BLaER1 treated with 17β-estradiol and CSF1 and Interleukin-3, amounts not matched to agents 10 nM and 100 nM (cell line): ENCODE data around the gene GAREM1.

ENCODE experiments used
- H3K27ac ChIP-seq, 11 experiments: shearing (Covaris generic); formaldehyde crosslinking; 2 replicates each; pipeline ENCODE4 v1.8.1; 2022
- H3K27me3 ChIP-seq, 11 experiments: shearing (Covaris generic); formaldehyde crosslinking; 2 replicates each; pipeline ENCODE4 v1.8.1; 2022
- H3K36me3 ChIP-seq, 11 experiments: shearing (Covaris generic); formaldehyde crosslinking; 2 replicates each; pipeline ENCODE4 v1.8.1; 2022
- H3K4me1 ChIP-seq, 10 experiments: shearing (Covaris generic); formaldehyde crosslinking; 2 replicates each; pipeline ENCODE4 v1.8.1; 2022
- H3K4me2 ChIP-seq, 11 experiments: shearing (Covaris generic); formaldehyde crosslinking; 2 replicates each; pipeline ENCODE4 v1.8.1; 2022
- H3K4me3 ChIP-seq, 10 experiments: shearing (Covaris generic); formaldehyde crosslinking; 2 replicates each; pipeline ENCODE4 v1.8.1; 2022
- H3K9ac ChIP-seq, 11 experiments: shearing (Covaris generic); formaldehyde crosslinking; 2 replicates each; pipeline ENCODE4 v1.8.1; 2022
- H3K9me3 ChIP-seq, 11 experiments: shearing (Covaris generic); formaldehyde crosslinking; replicated peaks in 1 of 11; 2 replicates each; pipeline ENCODE4 v1.8.1; 2022
- H4K20me1 ChIP-seq, 11 experiments: shearing (Covaris generic); formaldehyde crosslinking; 2 replicates each; pipeline ENCODE4 v1.8.1; 2022
- Cebpa-rat ChIP-seq, 11 experiments: shearing (Covaris generic); IDR thresholded peaks; 2 replicates each; pipeline ENCODE4 v1.8.1; 2022

The GAREM1 gene

DNA sequence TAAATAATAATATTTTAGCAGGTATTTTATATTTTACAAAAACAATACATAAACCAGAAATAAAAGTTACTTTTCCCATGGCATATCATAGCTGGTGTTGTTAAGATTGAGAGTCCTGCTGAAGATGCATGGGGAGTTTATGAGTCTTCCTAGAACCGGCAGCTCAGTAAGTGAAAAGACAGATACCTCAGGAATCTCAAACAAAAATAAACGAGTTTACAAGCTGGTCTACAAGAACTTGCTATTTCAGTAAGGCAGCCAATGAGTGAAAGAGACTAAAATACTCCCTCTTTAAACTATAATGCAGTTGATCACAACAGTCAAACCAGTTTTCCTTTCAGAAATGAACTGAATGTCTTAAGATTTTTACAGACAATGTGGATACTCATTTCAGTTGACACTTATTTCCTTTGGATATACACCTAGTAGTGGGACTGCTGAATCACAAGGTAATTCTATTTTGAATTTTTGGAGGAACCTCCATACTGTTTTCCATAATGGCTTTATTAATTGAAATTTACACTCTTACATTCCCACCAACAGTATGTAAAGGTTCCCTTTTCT lies 8.9 kb downstream of the GAREM1 start:
- Histone ChIP-seq H3K4me2 (no peak overlapping the region), H3K36me3 (no peaks in the 10 kb centered on the region), H4K20me1 (no peaks in the 10 kb centered on the region), H3K9ac (no peak overlapping the region), H3K27me3 (no peaks in the 10 kb centered on the region), H3K9me3 (no peaks in the 10 kb centered on the region), H3K4me3 (no peak overlapping the region), H3K4me1 (peaks cover 0 to 4% (median 0%) of the 10 kb centered on the region in 10 experiments; a peak in 1 of 20 replicates), H3K27ac (no peak overlapping the region)
- no peak for TF ChIP-seq Cebpa-rat (IDR thresholded peaks at IDR 0.05)

DNA sequence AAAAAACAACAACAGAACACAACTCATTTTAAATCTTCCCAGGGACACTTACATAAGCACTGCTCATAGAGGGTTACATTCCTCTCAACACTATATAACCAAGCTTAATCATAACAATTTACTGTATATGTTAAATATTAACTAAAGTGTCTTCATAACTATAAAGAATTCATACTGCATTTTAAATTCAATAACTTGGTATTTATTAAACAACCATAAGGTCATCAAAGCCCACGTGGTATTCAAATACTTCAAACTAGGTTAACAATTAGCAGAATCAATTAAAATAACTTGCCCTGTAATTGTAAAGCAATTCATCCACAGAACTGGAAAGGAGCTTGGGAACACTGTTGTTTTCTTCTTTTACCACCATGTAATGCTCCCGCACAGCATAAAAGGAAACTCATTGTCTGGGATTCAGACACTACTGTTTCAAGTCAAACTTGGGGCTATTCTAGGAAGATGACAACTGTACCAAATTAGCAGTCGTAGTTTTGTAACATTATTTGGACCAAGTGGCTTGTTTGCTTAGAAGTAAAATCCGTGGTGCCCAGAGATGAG lies 10.4 kb downstream of the GAREM1 start:
- H3K4me1 ChIP-seq, result peaks cover 0 to 4% (median 0%) of the 10 kb centered on the region in 10 experiments; a peak in 1 of 20 replicates
- TF ChIP-seq Cebpa-rat (IDR thresholded peaks at IDR 0.05), result no peak
- H4K20me1 ChIP-seq, result no peaks in the 10 kb centered on the region
- no peak overlapping the region for H3K4me2 ChIP-seq
- H3K27ac ChIP-seq, result no peak overlapping the region
- H3K36me3 ChIP-seq, result no peaks in the 10 kb centered on the region
- no peak overlapping the region for H3K4me3 ChIP-seq
- no peaks in the 10 kb centered on the region for H3K27me3 ChIP-seq
- no peak overlapping the region for H3K9ac ChIP-seq
- no peaks in the 10 kb centered on the region for H3K9me3 ChIP-seq

DNA sequence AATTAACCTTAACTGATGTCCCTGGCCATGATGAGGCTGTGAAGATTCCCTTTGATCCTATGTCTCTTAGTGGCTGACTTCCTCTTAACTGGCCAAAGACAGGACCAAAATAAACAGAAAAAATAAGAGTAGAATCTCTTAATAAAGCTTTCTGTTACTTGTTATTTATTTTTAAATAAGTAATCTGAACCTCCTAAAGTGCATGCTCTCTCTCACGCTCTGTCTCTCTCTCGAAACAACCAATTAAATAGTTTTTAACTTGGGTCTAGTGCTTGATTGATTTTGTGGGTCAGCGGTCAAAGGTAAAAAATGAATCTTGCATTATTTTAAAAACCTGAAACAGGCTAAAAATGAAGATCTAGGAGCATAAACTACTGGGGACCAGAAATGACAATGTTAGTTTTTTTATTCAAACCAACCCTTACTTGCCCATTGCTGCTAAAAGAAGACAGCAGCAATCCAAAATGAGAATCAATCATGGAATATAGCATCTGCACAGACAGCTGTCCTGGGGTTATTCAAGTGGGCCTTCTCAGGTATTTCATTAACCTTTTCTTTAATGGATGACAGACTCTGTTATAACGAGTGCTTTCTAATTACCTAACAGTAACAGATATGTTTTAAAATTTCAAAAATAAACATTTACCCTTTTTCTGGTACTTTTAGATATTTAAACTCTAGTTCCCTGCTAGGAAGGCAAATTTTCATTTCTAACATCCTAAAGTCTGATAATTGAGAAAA lies 11.2 kb downstream of the GAREM1 start:
- H4K20me1 ChIP-seq, result no peaks in the 10 kb centered on the region
- no peak for TF ChIP-seq Cebpa-rat (IDR thresholded peaks at IDR 0.05)
- no peak overlapping the region for H3K4me3 ChIP-seq
- no peaks in the 10 kb centered on the region for H3K36me3 ChIP-seq
- H3K4me2 ChIP-seq, result no peak overlapping the region
- no peak overlapping the region for H3K27ac ChIP-seq
- peaks cover 0 to 4% (median 0%) of the 10 kb centered on the region in 10 experiments; a peak in 1 of 20 replicates for H3K4me1 ChIP-seq
- no peaks in the 10 kb centered on the region for H3K9me3 ChIP-seq
- H3K9ac ChIP-seq, result no peak overlapping the region
- no peaks in the 10 kb centered on the region for H3K27me3 ChIP-seq

DNA sequence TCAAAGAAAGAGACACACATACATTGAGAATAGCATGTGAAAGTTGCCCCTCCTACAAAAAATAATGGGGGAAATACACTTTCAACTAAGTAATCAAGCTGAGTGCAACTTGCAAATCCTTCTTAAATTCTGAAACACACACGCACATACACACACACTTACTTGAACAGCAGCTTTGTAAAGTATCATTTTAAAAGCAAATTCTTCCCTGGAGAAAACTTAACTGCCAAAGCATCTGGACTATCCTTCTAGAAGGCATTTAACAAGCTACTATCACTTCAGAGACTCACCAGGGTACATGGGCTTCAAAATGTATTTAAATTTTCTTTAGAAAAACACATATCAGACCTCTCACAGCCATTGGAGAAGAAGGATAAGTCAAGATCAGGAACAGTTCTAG lies 15.3 kb downstream of the GAREM1 start:
- H3K27ac ChIP-seq, result no peak overlapping the region
- no peak overlapping the region for H3K4me3 ChIP-seq
- no peaks in the 10 kb centered on the region for H3K9me3 ChIP-seq
- H3K4me2 ChIP-seq, result no peak overlapping the region
- H3K4me1 ChIP-seq, result peaks cover 0 to 4% (median 0%) of the 10 kb centered on the region in 10 experiments; a peak in 1 of 20 replicates
- H3K27me3 ChIP-seq, result no peaks in the 10 kb centered on the region
- TF ChIP-seq Cebpa-rat (IDR thresholded peaks at IDR 0.05), result no peak
- no peak overlapping the region for H3K9ac ChIP-seq
- H4K20me1 ChIP-seq, result no peaks in the 10 kb centered on the region
- H3K36me3 ChIP-seq, result no peaks in the 10 kb centered on the region

DNA sequence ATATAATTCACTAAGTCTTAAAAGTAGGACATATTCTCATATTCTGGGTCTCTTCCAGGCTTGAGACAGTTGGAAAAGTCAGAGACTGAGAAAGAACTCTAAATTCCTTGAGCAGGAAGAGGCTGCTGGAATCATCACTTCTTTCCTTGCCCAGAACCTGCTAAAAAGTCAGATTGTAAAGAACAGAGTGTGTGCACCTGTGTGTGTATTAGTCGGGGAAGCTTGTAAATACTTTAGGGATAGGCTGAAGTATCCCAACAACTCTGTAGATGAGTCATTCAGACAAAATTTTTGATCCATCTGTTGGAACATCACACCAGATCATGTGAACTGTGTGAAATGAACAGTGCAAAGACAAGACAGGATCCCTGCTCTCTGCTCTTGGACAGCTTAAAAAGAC lies 16.1 kb downstream of the GAREM1 start:
- Histone ChIP-seq H3K4me1 (peaks cover 0 to 4% (median 0%) of the 10 kb centered on the region in 10 experiments; a peak in 1 of 20 replicates), H4K20me1 (no peaks in the 10 kb centered on the region), H3K27me3 (no peaks in the 10 kb centered on the region), H3K4me3 (no peak overlapping the region), H3K27ac (no peak overlapping the region), H3K9me3 (no peaks in the 10 kb centered on the region), H3K4me2 (no peak overlapping the region), H3K9ac (no peak overlapping the region), H3K36me3 (no peaks in the 10 kb centered on the region)
- no peak for TF ChIP-seq Cebpa-rat (IDR thresholded peaks at IDR 0.05)

DNA sequence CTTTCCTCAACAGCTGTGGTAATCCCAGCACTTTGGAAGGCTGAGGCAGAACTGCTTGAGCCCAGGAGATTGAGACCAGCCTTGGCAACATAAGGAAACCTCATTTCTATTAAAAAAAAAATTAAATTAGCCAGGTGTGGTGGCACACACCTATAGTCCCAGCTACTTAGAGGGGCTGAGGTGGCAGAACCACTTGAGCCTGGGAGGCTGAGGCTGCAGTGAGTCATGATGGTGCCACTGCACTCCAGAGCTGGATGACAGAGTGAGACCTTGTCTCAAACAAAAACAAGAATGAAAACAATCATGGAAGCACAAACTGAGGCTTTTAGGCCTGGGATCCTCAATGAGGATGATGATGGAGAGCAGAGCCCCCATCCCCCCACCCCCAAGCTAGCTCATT lies 19.8 kb downstream of the GAREM1 start:
- Histone ChIP-seq H3K9ac (no peak overlapping the region), H3K27ac (no peak overlapping the region), H3K27me3 (no peaks in the 10 kb centered on the region), H3K4me2 (no peak overlapping the region), H3K36me3 (no peaks in the 10 kb centered on the region), H3K9me3 (no peaks in the 10 kb centered on the region), H3K4me1 (no peaks in the 10 kb centered on the region), H3K4me3 (no peak overlapping the region), H4K20me1 (no peaks in the 10 kb centered on the region)
- TF ChIP-seq Cebpa-rat (IDR thresholded peaks at IDR 0.05), result no peak

DNA sequence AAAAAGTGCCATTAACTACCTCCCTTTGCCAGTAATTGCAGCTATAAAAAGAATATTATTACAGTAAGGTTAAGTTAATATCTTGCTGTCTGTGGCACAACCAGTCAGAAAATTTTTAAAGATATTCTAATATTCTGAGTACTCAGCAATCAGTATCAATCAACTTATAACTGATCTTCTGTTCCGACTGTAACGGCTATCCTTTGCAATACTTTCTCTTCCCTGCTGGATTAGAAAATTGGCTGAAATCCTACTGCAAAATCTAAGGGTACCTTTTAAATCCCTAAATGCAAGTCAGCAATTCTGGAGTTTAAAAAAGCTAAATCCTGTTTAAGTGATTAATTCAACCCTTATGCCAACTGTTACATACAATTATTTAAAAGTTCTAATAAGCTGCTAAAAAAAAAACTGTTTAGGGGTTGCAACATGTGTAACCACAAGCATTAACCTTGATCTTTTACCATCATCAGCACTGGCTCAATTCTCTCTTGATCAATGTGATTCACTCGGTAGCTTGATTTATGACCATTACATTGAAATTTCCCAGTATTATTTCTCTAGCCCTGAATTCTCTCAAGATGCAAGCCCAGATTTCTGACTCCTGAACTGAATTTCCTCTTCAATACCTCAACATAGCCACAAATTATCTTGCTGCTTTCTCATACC lies 20.5 kb downstream of the GAREM1 start:
- Histone ChIP-seq H3K4me3 (no peak overlapping the region), H3K4me1 (no peaks in the 10 kb centered on the region), H3K9me3 (no peaks in the 10 kb centered on the region), H3K36me3 (no peaks in the 10 kb centered on the region), H3K27ac (no peak overlapping the region), H3K27me3 (no peaks in the 10 kb centered on the region), H3K4me2 (no peak overlapping the region), H3K9ac (no peak overlapping the region), H4K20me1 (no peaks in the 10 kb centered on the region)
- no peak for TF ChIP-seq Cebpa-rat (IDR thresholded peaks at IDR 0.05)

DNA sequence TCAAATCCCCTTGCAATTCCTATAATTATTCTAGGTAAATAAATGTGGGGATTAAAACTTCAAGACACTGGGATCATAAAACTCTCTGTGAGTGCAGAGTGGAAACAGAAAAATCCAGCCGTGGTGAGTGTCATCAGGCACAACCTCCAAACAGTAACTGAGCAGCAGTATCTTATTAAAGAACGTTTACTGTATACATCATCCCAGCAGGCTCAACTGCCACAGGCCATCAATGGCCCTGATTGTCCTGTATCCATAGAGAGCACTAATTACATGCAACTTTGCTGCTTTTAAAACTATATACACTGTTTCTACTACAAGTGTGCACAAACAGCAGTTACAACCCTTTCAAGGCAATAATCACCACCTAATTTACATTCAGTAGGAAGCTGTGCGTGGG lies 23.9 kb downstream of the GAREM1 start:
- Histone ChIP-seq H3K36me3 (no peaks in the 10 kb centered on the region), H3K4me1 (no peaks in the 10 kb centered on the region), H3K4me2 (no peak overlapping the region), H3K4me3 (no peak overlapping the region), H4K20me1 (no peaks in the 10 kb centered on the region), H3K9me3 (no peaks in the 10 kb centered on the region), H3K9ac (no peak overlapping the region), H3K27ac (no peak overlapping the region), H3K27me3 (no peaks in the 10 kb centered on the region)
- no peak for TF ChIP-seq Cebpa-rat (IDR thresholded peaks at IDR 0.05)

DNA sequence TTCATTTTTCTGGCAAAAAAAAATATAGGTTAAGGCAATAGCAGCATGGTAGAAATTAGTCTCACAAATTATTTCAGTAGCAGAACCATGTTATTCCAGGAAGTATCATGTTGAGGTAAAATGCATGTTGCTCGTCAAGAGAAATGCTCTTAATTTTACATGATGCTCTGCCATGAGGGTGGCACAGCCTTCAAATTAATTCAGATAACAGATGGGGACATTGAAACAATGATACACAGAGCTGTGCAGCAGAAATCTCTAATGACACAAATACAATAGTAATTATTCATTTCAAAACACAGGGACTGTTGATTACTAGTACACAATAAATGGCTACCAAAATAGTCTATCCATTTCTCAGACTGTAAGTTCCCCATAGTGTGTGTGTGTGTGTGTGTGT lies 24.8 kb downstream of the GAREM1 start:
- Histone ChIP-seq H3K27ac (no peak overlapping the region), H3K4me3 (no peak overlapping the region), H3K36me3 (no peaks in the 10 kb centered on the region), H3K27me3 (no peaks in the 10 kb centered on the region), H3K9me3 (no peaks in the 10 kb centered on the region), H3K9ac (no peak overlapping the region), H3K4me1 (no peaks in the 10 kb centered on the region), H4K20me1 (no peaks in the 10 kb centered on the region), H3K4me2 (no peak overlapping the region)
- no peak for TF ChIP-seq Cebpa-rat (IDR thresholded peaks at IDR 0.05)
